GM11168 (cell line): ENCODE measurements around the gene PACSIN3.

Experiments
- in situ Hi-C: fragments of 300-500 bp; cut with MboI; formaldehyde crosslinking; loops from one replicate; pipeline ENCODE4 v1.12.0; 2022; ENCODE audit warnings: low sequenced_read_pairs; ENCODE audit not compliant: unreplicated experiment

PACSIN3 gene

DNA sequence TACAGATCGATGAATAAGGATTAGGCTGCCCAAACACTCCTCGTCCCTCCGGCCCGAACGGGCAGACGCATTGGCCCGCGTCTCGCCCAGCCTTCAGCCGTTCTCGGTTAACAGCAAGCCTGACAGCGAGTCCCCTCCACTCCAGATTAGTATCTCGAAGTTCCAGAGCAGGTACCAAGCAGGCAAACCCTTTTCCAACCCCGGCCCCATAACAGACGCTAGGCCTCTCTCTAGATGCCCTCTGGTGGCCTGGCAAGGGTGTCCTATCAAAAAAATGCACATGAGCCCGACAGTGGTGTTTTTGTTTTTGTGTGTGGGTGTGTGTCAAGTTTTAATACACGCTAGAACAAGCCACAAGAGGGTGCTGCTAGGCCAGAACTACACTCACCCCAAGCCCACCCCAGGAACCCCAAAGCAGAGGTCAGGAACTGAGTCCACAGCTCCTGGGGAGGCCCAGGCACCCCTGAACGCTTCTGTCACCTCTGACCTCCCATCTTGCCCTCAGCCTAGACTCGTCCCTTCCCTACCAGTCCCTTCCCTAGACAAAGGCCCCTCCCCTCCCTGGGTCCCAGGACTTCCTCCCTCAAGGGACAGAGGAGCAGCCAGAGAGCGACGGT, 8.9 kb downstream of the PACSIN3 start:
- in situ Hi-C loops: loop anchor here (5.0 kb wide), 1 partner anchor 85 kb away; no protein-coding TSS in a partner anchor

- in situ Hi-C loops: loop anchor here (5.0 kb wide), 1 partner anchor 86 kb away; no protein-coding TSS in a partner anchor
Observed at GRCh38 chr11:47176328-47177228, 9.7 kb downstream of the PACSIN3 start, which contains the start of gene ARFGAP2. Gene ARFGAP2, minus strand, starts transcription at chr11:47176879. Its CDS starts 26 bp downstream, at chr11:47176853.

DNA sequence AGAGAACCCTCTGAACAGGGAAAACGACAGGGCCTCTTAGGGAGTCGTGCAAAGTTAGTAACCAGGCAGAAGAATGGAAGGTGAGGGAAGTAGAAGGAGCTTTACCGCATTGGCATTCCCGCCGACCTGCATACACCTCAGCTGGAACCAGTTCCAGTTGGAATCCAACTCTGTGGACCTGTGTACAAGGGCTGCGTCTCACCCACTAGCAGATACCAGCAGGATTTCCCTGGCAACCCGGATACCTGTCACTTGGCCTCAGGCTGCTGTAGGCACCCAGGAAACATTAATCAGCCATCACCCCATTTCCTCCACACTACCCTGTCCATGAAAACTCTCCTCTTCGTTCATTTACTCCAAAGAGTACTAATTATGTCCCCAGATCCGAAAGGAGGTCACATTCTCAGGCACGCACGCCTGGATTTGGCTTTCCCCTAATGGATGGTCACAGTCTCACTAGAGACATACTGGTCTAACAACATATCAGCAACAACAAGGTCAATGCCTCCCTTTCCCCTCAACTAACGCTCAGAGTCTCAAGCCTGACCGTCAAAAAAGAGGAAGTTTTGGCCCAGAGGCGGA, 10.4 kb downstream of the PACSIN3 start:
- in situ Hi-C loops: loop anchor here (5.0 kb wide), 1 partner anchor 86 kb away; no protein-coding TSS in a partner anchor

GRCh38 chr11:47172740-47173336, 13.4 kb downstream of the PACSIN3 start:
- in situ Hi-C loops: no loop called here

- in situ Hi-C loops: no loop called here
Observed at GRCh38 chr11:47171856-47172255, 14.4 kb downstream of the PACSIN3 start.

- in situ Hi-C loops: no loop called here
Observed at GRCh38 chr11:47171061-47171838, 15.0 kb downstream of the PACSIN3 start.

DNA sequence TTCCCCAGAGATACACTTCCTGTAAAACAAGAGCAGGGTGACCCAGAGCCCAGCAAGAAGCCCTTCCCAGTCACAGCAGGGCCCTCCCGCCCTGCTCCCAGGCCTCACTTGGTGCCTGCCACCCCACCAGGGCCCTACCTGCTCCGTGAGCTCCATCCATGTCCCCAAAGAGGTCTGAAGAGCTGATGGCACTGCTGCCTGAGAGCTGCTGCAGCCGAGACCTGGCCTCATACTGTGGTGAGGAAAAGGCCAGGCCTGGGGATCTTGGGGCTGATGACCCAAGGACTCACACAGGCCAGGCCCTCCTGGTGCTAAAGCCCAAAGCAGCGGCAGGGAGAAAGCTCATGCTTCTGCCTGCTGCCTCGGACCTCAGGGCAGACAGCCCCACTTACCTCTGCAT, 19.9 kb downstream of the PACSIN3 start:
- in situ Hi-C loops: no loop called here

GRCh38 chr11:47165253-47165840, 20.9 kb downstream of the PACSIN3 start:
- in situ Hi-C loops: no loop called here

DNA sequence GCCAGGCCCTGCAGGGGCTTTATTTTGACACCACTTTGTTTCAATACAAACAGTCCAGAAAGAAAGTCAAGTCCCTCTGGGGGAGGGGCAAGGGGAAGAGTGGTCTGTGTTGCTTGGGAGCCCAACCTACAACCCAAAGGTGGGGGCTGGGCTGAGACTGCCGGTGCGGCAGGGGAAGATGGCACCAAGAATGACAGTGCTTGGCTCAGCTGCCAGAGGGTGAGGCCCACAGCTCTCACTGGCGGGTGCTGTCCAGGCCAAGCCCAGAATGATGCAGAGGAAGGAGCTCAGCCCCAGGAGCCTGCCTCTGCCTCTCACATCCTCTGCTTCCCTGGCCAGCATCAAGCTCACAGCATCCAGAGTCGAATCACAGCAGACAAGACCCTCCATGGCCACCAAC, 21.9 kb downstream of the PACSIN3 start:
- in situ Hi-C loops: no loop called here

- in situ Hi-C loops: no loop called here
Observed at GRCh38 chr11:47163898-47164297, 22.3 kb downstream of the PACSIN3 start.

- in situ Hi-C loops: no loop called here
Observed at GRCh38 chr11:47163193-47163592, 23.0 kb downstream of the PACSIN3 start.

- in situ Hi-C loops: no loop called here
Observed at GRCh38 chr11:47162426-47162825, 23.8 kb downstream of the PACSIN3 start.

DNA sequence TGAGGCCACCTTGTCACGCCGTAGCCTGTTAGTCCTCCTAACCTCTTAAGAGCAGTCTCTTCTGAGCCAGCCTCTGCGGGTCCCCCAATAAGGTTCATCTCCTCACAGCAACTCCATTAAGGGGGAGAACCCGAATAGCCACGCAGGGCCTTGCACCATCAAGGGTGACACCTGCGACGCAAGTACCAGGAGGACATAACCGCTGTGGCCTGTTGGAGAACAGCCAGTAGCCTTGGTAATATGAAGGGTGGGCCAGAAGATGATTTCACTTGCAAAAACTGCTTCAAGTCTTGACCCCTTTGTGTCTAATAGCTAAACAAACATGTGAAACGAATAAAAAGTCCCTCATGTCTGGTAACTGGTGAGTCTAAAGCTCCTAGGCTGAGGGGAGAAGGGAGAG, 24.3 kb downstream of the PACSIN3 start:
- in situ Hi-C loops: no loop called here

GRCh38 chr11:47161134-47161854, 24.9 kb downstream of the PACSIN3 start:
- in situ Hi-C loops: no loop called here

DNA sequence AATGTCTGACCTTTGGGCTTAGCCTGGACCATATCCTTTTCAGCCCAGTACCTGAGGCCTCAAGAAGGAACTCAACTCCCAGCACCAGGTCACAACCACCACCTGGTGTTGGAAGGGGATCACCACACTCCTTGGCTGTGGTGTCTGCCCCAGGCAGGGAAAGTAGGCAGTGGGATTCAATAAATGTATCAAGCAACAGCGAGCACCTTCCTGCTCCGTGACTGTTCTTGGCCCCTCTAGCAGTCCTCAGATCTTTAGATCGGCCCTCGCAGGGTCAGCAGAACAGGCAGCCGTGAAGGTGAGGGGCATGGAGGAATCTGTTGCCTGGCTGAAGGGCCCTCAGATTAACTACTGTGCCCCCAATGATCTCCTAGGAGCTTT, 25.5 kb downstream of the PACSIN3 start:
- in situ Hi-C loops: no loop called here

- in situ Hi-C loops: no loop called here
Observed at GRCh38 chr11:47158242-47158641, 28.0 kb downstream of the PACSIN3 start.

DNA sequence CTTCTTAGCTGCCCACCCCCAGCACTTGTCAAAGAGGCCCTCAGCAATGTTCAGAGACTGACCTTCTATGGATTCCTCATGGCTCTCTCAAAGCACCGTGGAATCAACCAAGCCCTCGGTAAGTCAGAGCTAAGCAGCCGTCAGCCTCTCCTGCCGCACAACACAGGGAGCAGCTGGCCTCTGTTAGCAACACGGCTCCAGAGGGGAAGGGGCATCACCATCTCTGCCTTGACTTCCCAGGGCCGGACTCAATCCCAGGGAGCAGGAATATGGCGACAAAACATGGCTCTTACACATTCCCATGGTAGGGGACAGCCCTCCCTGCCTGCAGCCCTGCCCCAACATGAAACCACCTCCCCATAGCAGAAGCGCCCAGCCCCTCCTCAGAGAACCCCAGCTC, 28.4 kb downstream of the PACSIN3 start:
- in situ Hi-C loops: no loop called here

DNA sequence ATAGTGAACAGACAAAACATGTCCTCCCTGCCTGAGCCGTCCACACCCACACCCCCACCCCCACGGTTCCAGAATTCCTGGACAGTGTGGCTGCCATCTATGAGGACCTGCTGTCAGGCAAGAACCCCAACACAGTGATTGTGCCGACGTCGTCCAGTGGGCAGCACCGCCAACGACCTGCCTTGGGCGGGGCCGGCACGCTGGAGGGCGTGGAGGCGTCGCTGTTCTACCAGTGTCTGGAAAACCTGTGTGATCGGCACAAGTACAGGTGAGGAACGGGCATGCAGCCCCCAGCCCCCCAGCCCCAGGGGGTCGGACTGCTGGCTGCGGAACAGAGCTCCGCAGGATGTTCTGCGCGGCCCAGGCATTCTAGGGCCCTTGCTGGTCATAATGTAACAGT, 29.3 kb downstream of the PACSIN3 start:
- in situ Hi-C loops: no loop called here

DNA sequence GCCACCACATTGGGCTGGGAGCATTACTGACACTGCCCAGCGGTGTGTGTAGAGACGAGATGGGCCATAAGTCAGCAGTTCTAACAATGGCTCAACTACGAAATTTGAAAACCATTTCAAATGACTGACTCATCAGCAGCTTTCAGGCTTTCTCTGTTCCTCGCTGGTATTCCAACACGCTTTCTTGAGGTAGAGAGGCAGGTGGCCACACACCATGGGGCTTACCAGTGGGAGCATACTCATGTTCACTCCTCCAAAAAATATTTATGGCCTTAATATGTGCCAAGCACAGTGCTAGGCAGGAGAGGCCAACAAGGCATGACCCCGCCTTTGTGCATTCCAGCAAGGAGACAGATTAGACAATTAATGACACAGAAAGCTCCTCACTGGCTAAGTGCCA, 29.9 kb downstream of the PACSIN3 start:
- in situ Hi-C loops: no loop called here
